H1 (cell line): Measurements from ENCODE around the gene ZNF175. TPM values are rescaled to one million over a fixed set of nuclear protein-coding genes. Genes with fewer than 3 reads are reported as not detected.

Experiments
- CTCF ChIA-PET: fragments of 300-600 bp; sonication (Branson Sonifier 250); formaldehyde crosslinking; loops from one replicate; lab custom pipeline; 2021; ENCODE audit not compliant: partially characterized antibody; lab: Charles Lee
- POLR2A ChIA-PET: fragments of 300-600 bp; sonication (Branson Sonifier 250); formaldehyde crosslinking; loops from one replicate; lab custom pipeline; 2021; ENCODE audit warnings: inconsistent platforms; ENCODE audit not compliant: partially characterized antibody; lab: Charles Lee
- DNase-seq, 2 experiments: peaks; one replicate each; pipeline versions ENCODE4 v3.0.0 to v3.0.0-alpha.2; 2010 to 2022; ENCODE audit warnings: low spot score in 2 of 2, low read depth in 1 of 2, mixed read lengths in 1 of 2
- FAIRE-seq: peaks from 2 replicates; lab custom pipeline; 2011; peaks lifted over from hg19 to GRCh38; lab: Jason Lieb, UNC
- H2AFZ ChIP-seq: 2 replicates; pipeline ENCODE4 v1.8.1; 2012; ENCODE audit warnings: low read length, inconsistent platforms
- H2AK5ac ChIP-seq: 2 replicates; pipeline ENCODE4 v1.6.1; 2013; ENCODE audit warnings: low read depth, low read length
- H2BK120ac ChIP-seq: replicated peaks from 2 replicates; pipeline ENCODE3; 2013; ENCODE audit warnings: low read depth, low read length, inconsistent platforms
- H2BK12ac ChIP-seq: 2 replicates; pipeline ENCODE4 v1.6.1; 2013; ENCODE audit warnings: low read depth, low read length
- H2BK15ac ChIP-seq: 2 replicates; pipeline ENCODE4 v1.6.1; 2013; ENCODE audit warnings: low read length
- H2BK20ac ChIP-seq: 2 replicates; pipeline ENCODE4 v1.6.1; 2013; ENCODE audit warnings: low read length
- H2BK5ac ChIP-seq: 2 replicates; pipeline ENCODE4 v1.6.1; 2013; ENCODE audit warnings: low read depth, low read length
- H3K14ac ChIP-seq: 2 replicates; pipeline ENCODE4 v1.6.1; 2013; ENCODE audit warnings: inconsistent platforms; ENCODE audit not compliant: insufficient read length
- H3K18ac ChIP-seq: 2 replicates; pipeline ENCODE4 v1.6.1; 2013; ENCODE audit warnings: low read length; ENCODE audit errors: extremely low read depth
- H3K23ac ChIP-seq: 2 replicates; pipeline ENCODE4 v1.6.1; 2013; ENCODE audit warnings: inconsistent platforms; ENCODE audit not compliant: insufficient read length
- H3K23me2 ChIP-seq: 2 replicates; pipeline ENCODE4 v1.6.1; 2013; ENCODE audit warnings: low read depth, low read length
- H3K27ac ChIP-seq: 2 replicates; pipeline ENCODE4 v1.6.1; 2011; ENCODE audit warnings: low read depth, low read length, inconsistent platforms
- H3K27me3 ChIP-seq, 4 experiments: replicated peaks in 1 of 4; 1 replicate in 1 of 4; 2 replicates in 3 of 4; pipeline versions ENCODE4 v1.6.1 to v1.8.1; 2011 to 2013; ENCODE audit warnings: low read length in 3 of 4, mild to moderate bottlenecking in 3 of 4, inconsistent platforms in 2 of 4, mixed read lengths in 2 of 4, moderate library complexity in 1 of 4; ENCODE audit not compliant: control insufficient read depth in 3 of 4, insufficient read depth in 3 of 4; ENCODE audit errors: extremely low read depth in 1 of 4
- H3K36me3 ChIP-seq, 4 experiments: 2 replicates each; pipeline versions ENCODE4 v1.6.1 to v1.8.1; 2011 to 2013; ENCODE audit warnings: mild to moderate bottlenecking in 4 of 4, low read length in 3 of 4, moderate library complexity in 2 of 4, control low read depth in 1 of 4, inconsistent platforms in 1 of 4; ENCODE audit not compliant: insufficient read depth in 4 of 4, control insufficient read depth in 2 of 4
- H3K4ac ChIP-seq: replicated peaks from 2 replicates; pipeline ENCODE3; 2013; ENCODE audit warnings: low read length, low read depth, mixed read lengths, inconsistent platforms; ENCODE audit not compliant: insufficient read length
- H3K4me1 ChIP-seq, 4 experiments: replicated peaks in 1 of 4; 1 replicate in 1 of 4; 2 replicates in 3 of 4; pipeline versions ENCODE4 v1.6.1 to v1.8.1; 2011 to 2013; ENCODE audit warnings: low read length in 3 of 4, inconsistent platforms in 2 of 4, mixed read lengths in 1 of 4; ENCODE audit not compliant: insufficient read depth in 4 of 4, control insufficient read depth in 3 of 4
- H3K4me2 ChIP-seq, 2 experiments: 2 replicates each; pipeline versions ENCODE4 v1.6.1 to v1.8.1; 2011 to 2013; ENCODE audit warnings: low read depth in 2 of 2, low read length in 2 of 2, control low read depth in 1 of 2, inconsistent platforms in 1 of 2, mild to moderate bottlenecking in 1 of 2; ENCODE audit not compliant: insufficient read depth in 1 of 2
- H3K4me3 ChIP-seq, 4 experiments: fragments of 200-600, 300-600 bp in 1 of 4; sonication (generic), shearing (Covaris generic), sonication (Bioruptor Twin) in 1 of 4; 2 replicates each; pipeline versions ENCODE4 v1.5.1 to v1.8.1; 2011 to 2016; ENCODE audit warnings: low read length in 4 of 4, low read depth in 3 of 4, control low read depth in 2 of 4, inconsistent platforms in 2 of 4, mild to moderate bottlenecking in 2 of 4, mixed read lengths in 1 of 4, moderate library complexity in 1 of 4; ENCODE audit not compliant: insufficient read depth in 2 of 4; ENCODE audit errors: extremely low read depth in 1 of 4
- H3K56ac ChIP-seq: replicated peaks from 2 replicates; pipeline ENCODE3; 2013; ENCODE audit warnings: low read depth, mild to moderate bottlenecking, mixed read lengths, low read length, inconsistent platforms; ENCODE audit not compliant: insufficient read length
- H3K79me1 ChIP-seq: 2 replicates; pipeline ENCODE4 v1.6.1; 2013; ENCODE audit warnings: low read depth, low read length, control low read depth
- H3K79me2 ChIP-seq, 2 experiments: 2 replicates each; pipeline versions ENCODE4 v1.6.1 to v1.8.1; 2012 to 2013; ENCODE audit warnings: low read length in 2 of 2, mild to moderate bottlenecking in 2 of 2, inconsistent platforms in 1 of 2; ENCODE audit not compliant: insufficient read depth in 2 of 2, control insufficient read depth in 1 of 2
- H3K9ac ChIP-seq, 4 experiments: replicated peaks in 1 of 4; 1 replicate in 1 of 4; 2 replicates in 3 of 4; pipeline versions ENCODE4 v1.6.1 to v1.8.1; 2011 to 2013; ENCODE audit warnings: low read depth in 3 of 4, low read length in 3 of 4, control low read depth in 2 of 4, mild to moderate bottlenecking in 2 of 4, moderate library complexity in 2 of 4, inconsistent platforms in 1 of 4; ENCODE audit errors: extremely low read depth in 1 of 4
- H3K9me3 ChIP-seq, 2 experiments: 2 replicates each; pipeline versions ENCODE4 v1.6.1 to v1.8.1; 2012 to 2013; ENCODE audit warnings: mild to moderate bottlenecking in 2 of 2, moderate library complexity in 2 of 2, control low read depth in 1 of 2, inconsistent platforms in 1 of 2, low read depth in 1 of 2, low read length in 1 of 2, mixed read lengths in 1 of 2; ENCODE audit not compliant: insufficient read depth in 2 of 2
- H4K20me1 ChIP-seq, 2 experiments: replicated peaks in 1 of 2; 2 replicates each; pipeline versions ENCODE3 to v1.8.1; 2011 to 2013; ENCODE audit warnings: inconsistent platforms in 2 of 2, low read length in 2 of 2, mild to moderate bottlenecking in 1 of 2; ENCODE audit not compliant: insufficient read depth in 2 of 2, control insufficient read depth in 1 of 2
- H4K5ac ChIP-seq: 2 replicates; pipeline ENCODE4 v1.6.1; 2013; ENCODE audit warnings: low read length, low read depth, mixed read lengths, inconsistent platforms; ENCODE audit not compliant: insufficient read length
- H4K8ac ChIP-seq: 2 replicates; pipeline ENCODE4 v1.8.0; 2013; ENCODE audit warnings: mild to moderate bottlenecking, moderate library complexity, low read length, inconsistent platforms; ENCODE audit not compliant: insufficient read depth; ENCODE audit errors: extremely low read depth
- H4K91ac ChIP-seq: replicated peaks from 2 replicates; pipeline ENCODE3; 2013; ENCODE audit warnings: low read length, mixed read lengths, inconsistent platforms; ENCODE audit not compliant: insufficient read length
- CHD1 ChIP-seq: IDR thresholded peaks from 2 replicates; pipeline ENCODE4 v1.6.1; 2012; ENCODE audit warnings: low read depth, low read length, improper control_type of control experiment
- GABPA ChIP-seq: IDR thresholded peaks from 2 replicates; pipeline ENCODE4 v1.6.1; 2011; ENCODE audit warnings: mild to moderate bottlenecking, low read length, moderate library complexity, borderline replicate concordance; ENCODE audit not compliant: insufficient read depth
- HDAC6 ChIP-seq: IDR thresholded peaks from one replicate; pipeline ENCODE4 v1.7.1; 2012; ENCODE audit warnings: low read depth, mild to moderate bottlenecking, inconsistent platforms, low read length, moderate library complexity
- JUN ChIP-seq: IDR thresholded peaks from 2 replicates; pipeline ENCODE4 v1.6.1; 2011; ENCODE audit warnings: low read depth, mild to moderate bottlenecking, improper control_type of control experiment, low read length
- PHF8 ChIP-seq: fragments of 200-600 bp; sonication (generic); conservative IDR thresholded peaks from 2 replicates; pipeline ENCODE4 v1.7.1; 2012; ENCODE audit warnings: low read depth, mild to moderate bottlenecking, inconsistent platforms, low read length, moderate library complexity
- RFX5 ChIP-seq: IDR thresholded peaks from 2 replicates; pipeline ENCODE4 v1.6.1; 2011; ENCODE audit warnings: low read depth, low read length, improper control_type of control experiment, borderline replicate concordance
- TCF12 ChIP-seq: IDR thresholded peaks from 2 replicates; pipeline ENCODE4 v1.6.1; 2011; ENCODE audit warnings: low read depth, mild to moderate bottlenecking, low read length
- TEAD4 ChIP-seq: IDR thresholded peaks from 2 replicates; pipeline ENCODE4 v1.6.1; 2012; ENCODE audit warnings: low read depth, low read length, inconsistent platforms, mixed read lengths
- YY1 ChIP-seq: IDR thresholded peaks from 2 replicates; pipeline ENCODE4 v1.6.1; 2011; ENCODE audit warnings: low read depth, mild to moderate bottlenecking, low read length
- WGBS, 2 experiments: shearing (Covaris generic) in 1 of 2; methylation state at CpG; one replicate each; pipeline versions ENCODE4 v1.1.6 to v1.1.7; 2013 to 2015; ENCODE audit warnings: low lambda C conversion rate in 2 of 2, mixed read lengths in 2 of 2, inconsistent platforms in 1 of 2, low coverage in 1 of 2, missing lambda C conversion rate in 1 of 2; ENCODE audit not compliant: insufficient replicate concordance in 2 of 2, insufficient coverage in 1 of 2, insufficient read length in 1 of 2; ENCODE audit errors: extremely low coverage in 1 of 2, missing lambda C conversion rate in 1 of 2; 5-methylcytosine and 5-hydroxymethylcytosine counted together
- polyA plus RNA-seq, 7 experiments: library from polyadenylated mRNA; depleted of rRNA in 3 of 7; stranded (reverse) in 5 of 7; unstranded in 2 of 7; fragments of >200 nt in 5 of 7; fragments of 200-250 nt in 2 of 7; gene quantifications; 1 replicate in 5 of 7; 2 replicates in 1 of 7; 4 replicates in 1 of 7; pipeline versions ENCODE4 v1.2.1 to v1.2.3, GENCODE V29; 2011 to 2013; ENCODE audit warnings: missing spikeins in 2 of 7, mixed read lengths in 2 of 7
- total RNA-seq: library from RNA; stranded (reverse); fragmentation: NEBNext Ultra II Directional; extraction: Animal tissue kit (Norgen Biotek cat#: 25700); gene quantifications from 2 replicates; pipeline ENCODE4 v1.2.1, GENCODE V29; 2021
- TF ChIP-seq, protein P1 (sequence below): IDR thresholded peaks from 2 replicates; pipeline ENCODE4 v1.6.1; 2012; ENCODE audit warnings: inconsistent platforms
- TF ChIP-seq, protein P2 (sequence below): IDR thresholded peaks from 2 replicates; pipeline ENCODE4 v1.6.1; 2011; ENCODE audit warnings: low read length, improper control_type of control experiment

Gene ZNF175
- total and polyA plus RNA-seq, 2 of the 8 experiments (the other 6 are each of a cell fraction or from before 2014, with no cell fraction given): 1.7 to 11.1 TPM

DNA sequence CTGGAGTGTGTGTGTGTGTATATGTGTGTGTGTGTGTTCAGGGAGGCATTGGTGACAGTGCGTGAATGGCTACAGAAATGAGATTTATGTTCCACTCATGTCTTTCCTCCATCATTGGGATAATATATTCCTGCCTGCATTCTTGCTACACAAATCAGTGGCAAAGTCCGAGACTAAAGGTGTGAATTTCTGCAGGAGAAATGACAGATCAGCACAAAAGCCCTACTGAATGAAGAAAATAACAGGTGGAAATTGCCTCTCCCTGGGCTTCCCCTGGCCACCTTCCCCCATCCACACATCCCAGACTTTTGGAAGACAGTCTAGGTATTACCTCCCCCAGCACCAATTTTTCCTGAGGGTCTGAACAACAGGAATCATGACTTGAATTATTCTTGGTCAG, 49.7 kb upstream of the ZNF175 start:
- ChIA-PET CTCF (no interaction called here), POLR2A (no interaction called here)
- no peak overlapping the region for H3K23ac ChIP-seq
- H2BK15ac ChIP-seq: no peak overlapping the region
- no peak overlapping the region for H2AFZ ChIP-seq
- no peak overlapping the region for H3K18ac ChIP-seq
- H3K14ac ChIP-seq: no peak overlapping the region
- H3K79me1 ChIP-seq: no peaks in the 10 kb centered on the region
- H2BK20ac ChIP-seq: no peak overlapping the region
- H4K20me1 ChIP-seq: no peaks in the 10 kb centered on the region
- no peak overlapping the region for H3K4ac ChIP-seq
- H3K56ac ChIP-seq: no peak overlapping the region
- H3K23me2 ChIP-seq: no peaks in the 10 kb centered on the region
- no peak overlapping the region for H3K4me2 ChIP-seq
- no peak overlapping the region for H2BK5ac ChIP-seq
- no peaks in the 10 kb centered on the region for H3K79me2 ChIP-seq
- H3K9ac ChIP-seq: no peak overlapping the region
- no peak overlapping the region for H2BK12ac ChIP-seq
- no peak for FAIRE-seq
- H3K4me3 ChIP-seq: no peak overlapping the region
- H4K5ac ChIP-seq: no peak overlapping the region
- no peak overlapping the region for H4K8ac ChIP-seq
- H2AK5ac ChIP-seq: no peak overlapping the region
- H3K27me3 ChIP-seq: peaks cover 0 to 1% (median 0%) of the 10 kb centered on the region in 4 experiments; a peak in 1 of 7 replicates
- no peak overlapping the region for H2BK120ac ChIP-seq
- 72% methylated on average over 2 of the region's 2 CpGs; no CpG with 5 or more reads in 1 of the 2 experiments for WGBS, 2 experiments
- H3K4me1 ChIP-seq: no peaks in the 10 kb centered on the region
- H3K9me3 ChIP-seq: peaks cover 60 to 72% of the 10 kb centered on the region in 2 experiments
- H3K27ac ChIP-seq: no peak overlapping the region
- no peak for DNase-seq
- H4K91ac ChIP-seq: no peak overlapping the region
- no peaks in the 10 kb centered on the region for H3K36me3 ChIP-seq
- TF ChIP-seq TEAD4 (no peak), JUN (no peak), GABPA (no peak), YY1 (no peak), TCF12 (no peak), RFX5 (no peak), HDAC6 (no peak), CHD1 (no peak), PHF8 (no peak)
- TF ChIP-seq, protein P1, sequence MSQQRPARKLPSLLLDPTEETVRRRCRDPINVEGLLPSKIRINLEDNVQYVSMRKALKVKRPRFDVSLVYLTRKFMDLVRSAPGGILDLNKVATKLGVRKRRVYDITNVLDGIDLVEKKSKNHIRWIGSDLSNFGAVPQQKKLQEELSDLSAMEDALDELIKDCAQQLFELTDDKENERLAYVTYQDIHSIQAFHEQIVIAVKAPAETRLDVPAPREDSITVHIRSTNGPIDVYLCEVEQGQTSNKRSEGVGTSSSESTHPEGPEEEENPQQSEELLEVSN: no peak
- TF ChIP-seq, protein P2, sequence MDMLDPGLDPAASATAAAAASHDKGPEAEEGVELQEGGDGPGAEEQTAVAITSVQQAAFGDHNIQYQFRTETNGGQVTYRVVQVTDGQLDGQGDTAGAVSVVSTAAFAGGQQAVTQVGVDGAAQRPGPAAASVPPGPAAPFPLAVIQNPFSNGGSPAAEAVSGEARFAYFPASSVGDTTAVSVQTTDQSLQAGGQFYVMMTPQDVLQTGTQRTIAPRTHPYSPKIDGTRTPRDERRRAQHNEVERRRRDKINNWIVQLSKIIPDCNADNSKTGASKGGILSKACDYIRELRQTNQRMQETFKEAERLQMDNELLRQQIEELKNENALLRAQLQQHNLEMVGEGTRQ: no peak
